Activated CD4-positive, alpha-beta T cell treated with anti-CD3 and anti-CD28 coated beads, Interleukin-10, Interleukin-2, amounts not matched to agents 100 ng/mL and 50 ng/mL, durations not matched to agents 16 hours and 8 hours (primary cell): Measurements from ENCODE around the gene RYK.
"Not testable (repeated sequence)": the region's sequence is repeated elsewhere in the genome, so short reads cannot be mapped to it uniquely, and the experiment has no call there.

Source experiments
- DNase-seq: peaks from one replicate; pipeline ENCODE4 v3.0.0-alpha.2; 2020

RYK gene

DNA sequence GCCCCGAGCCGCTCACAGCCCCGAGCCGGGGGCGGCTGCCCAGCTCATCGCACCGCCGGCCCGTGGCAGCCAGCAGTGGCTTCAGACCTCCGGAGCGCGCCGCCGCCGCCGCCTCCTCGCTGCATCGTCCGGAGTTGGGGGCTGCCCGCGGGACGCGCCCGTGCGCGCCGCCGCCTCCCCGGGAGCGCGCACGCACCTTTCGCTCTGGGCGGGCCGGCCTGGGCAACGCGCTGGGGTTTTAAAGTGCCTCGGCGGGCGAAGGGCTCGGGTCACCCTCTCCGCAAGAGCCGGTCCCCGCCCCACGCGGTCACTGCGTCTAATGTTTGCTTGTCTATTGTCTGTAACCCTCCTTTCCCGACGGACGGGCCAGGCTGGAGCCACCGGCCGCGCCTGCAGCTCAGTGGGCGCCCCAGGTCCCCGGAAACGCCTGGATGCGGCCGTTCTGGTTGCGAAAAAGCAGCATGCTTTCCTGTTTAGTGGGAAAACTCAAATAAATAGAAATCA is at the start of gene RYK:
TSS of gene RYK (minus strand) at position 143 of the 504 bp plus-strand sequence. CDS start 205 bp downstream, outside the sequence.
- DNase-seq = peak; percentile 83

DNA sequence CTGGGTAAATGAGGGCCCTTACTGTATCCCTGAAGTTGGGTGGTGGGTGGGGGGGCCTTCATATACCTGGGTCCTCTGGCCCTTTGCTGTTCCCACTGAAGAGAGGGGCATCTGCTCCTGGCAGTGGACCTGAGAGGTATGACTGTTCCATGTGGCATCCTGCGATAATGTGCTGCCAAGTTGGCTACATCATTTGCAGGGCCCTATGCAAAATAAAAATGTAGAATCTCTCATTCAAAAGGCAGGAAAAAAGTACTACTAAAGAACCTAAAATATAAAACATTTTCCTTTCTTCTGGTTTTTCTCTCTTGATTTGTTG is 49.2 kb upstream of the RYK start:
- no peak for DNase-seq

GRCh38 chr3:134299185-134299887 is 48.7 kb upstream of the RYK start:
- no peak for DNase-seq

DNA sequence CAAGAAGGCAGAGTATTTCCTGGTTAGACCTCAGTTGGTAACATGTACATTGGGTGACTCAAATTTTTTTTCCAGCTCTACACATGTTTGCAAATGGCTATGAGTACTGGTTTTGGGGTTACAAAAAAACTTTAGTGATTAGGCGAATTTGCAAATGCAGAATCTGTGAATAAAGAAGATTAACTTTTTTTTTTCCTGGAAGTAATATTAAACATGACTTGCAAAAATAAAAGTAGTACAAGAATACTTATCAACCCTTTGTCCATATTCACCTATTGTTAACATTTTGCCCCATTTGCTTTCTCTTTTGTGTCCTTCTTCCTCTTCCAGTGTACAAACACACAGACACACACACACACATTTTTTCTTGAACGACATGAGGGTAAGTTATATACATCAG is 47.6 kb upstream of the RYK start:
- DNase-seq = no peak

GRCh38 chr3:134296616-134297015 is 46.0 kb upstream of the RYK start:
- DNase-seq = no peak

DNA sequence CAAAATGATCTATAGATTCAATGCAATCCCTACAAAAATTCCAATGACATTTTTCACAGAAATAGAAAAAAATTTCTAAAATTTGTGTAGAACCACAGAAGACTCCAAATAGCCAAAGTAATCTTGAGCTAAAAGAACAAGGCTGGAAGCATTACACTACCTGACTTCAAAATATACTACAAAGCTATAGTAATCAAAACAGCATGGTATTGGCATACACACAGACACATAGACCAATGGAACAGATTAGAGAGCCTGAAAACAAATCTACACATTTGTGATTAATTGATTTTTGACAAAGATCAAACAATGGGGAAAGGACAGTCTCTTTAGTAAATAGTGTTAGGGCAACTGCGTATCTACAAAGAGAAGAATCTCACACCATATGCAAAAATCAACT is 45.3 kb upstream of the RYK start:
- DNase-seq = no peak

- DNase-seq = peak; percentile 92
Measured at GRCh38 chr3:134294302-134295280, 43.9 kb upstream of the RYK start.

GRCh38 chr3:134291319-134292254 is 40.9 kb upstream of the RYK start:
- no peak for DNase-seq

- no peak for DNase-seq
Measured at GRCh38 chr3:134287512-134287911, 36.9 kb upstream of the RYK start.

DNA sequence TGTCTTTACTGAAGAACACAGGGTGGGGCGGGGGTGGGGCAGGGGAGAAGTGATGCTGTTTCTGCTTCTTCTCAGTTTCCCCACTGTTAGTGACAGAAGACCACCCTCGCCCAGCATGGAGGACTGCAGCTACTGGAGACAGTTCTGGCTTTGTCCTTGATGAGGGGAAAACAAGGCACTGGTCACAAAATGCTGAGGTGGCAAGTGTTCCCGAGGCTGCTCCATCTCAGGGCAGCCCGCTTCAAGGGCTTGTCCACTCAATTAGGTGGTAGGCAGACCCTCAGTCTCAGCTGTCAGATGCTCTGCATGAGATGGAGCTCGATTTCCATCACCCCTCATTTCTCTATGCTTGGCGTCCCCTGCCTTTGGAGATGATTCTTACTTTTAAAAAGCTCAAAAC is 33.8 kb upstream of the RYK start:
- DNase-seq = no peak

DNA sequence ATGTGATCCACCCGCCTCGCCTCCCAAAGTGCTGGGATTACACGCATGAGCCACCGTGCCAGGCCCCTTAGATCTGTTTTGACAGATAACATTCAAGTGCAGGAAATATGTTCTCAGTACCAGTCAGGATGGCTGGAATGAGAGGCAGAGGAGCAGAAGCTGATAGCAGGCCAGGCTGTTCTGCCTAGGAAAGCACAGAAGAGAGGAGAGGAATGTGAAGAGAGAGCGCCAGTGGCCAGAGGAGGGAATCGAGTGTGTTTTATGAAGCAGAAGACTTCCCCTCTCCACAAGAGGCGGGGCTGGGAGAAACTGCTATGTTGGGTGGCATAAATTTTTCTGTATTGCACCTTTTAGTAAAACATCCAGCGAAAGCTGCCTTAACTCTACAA is 32.0 kb upstream of the RYK start:
- no peak for DNase-seq

DNA sequence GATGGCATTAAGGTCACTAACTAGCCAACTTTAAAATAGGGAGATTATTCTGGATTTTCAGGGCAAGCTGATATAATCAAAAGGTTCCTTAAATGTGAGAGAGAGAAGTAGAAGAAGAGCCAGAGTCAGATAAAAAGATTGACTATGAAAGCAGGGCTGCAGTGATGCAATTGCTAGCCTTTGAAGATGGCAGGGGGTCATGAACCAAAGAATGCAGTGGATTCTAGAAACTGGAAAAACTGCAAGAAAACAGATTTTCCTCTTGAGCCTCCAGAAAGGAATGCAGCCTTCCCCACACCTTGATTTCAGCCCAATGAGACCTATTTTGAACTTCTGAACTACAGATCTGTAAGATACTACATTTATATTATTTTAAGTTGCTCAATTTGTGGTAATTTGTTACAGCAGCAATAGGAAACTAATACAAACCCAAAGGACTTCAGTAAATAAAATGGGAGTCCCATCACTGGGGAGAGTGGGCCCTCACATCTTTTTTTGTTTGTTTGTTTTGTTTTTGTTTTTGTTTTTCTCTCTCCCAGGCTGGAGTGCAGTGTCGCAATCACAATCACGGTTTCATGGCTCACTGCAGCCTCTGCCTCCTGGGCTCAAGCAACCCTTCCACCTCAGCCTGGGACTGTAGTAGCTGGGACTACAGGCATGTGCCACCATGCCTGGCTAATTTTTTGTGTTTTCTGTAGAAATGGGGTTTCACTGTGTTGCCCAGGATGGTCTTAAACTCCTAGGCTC is 31.4 kb upstream of the RYK start:
- no peak for DNase-seq

DNA sequence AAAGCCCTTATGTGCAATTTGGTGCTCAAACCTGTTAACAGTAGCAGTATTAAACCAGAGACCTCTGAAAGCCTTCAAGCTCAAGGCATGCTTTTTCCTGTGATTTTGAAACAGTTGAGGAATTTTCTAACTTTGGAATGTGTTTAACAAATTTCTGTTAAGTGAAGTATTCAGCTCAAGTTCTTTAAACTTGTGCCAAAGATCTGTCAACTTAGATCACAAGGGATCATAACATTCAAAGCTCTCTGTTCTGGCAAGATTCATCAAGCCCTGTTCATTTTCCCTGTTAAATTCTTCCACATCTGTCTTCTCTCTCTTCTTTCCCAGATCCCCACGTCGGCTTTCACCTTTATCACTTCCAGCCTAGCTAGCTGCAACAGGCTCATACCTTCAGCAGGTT is 28.8 kb upstream of the RYK start:
- no peak for DNase-seq

DNA sequence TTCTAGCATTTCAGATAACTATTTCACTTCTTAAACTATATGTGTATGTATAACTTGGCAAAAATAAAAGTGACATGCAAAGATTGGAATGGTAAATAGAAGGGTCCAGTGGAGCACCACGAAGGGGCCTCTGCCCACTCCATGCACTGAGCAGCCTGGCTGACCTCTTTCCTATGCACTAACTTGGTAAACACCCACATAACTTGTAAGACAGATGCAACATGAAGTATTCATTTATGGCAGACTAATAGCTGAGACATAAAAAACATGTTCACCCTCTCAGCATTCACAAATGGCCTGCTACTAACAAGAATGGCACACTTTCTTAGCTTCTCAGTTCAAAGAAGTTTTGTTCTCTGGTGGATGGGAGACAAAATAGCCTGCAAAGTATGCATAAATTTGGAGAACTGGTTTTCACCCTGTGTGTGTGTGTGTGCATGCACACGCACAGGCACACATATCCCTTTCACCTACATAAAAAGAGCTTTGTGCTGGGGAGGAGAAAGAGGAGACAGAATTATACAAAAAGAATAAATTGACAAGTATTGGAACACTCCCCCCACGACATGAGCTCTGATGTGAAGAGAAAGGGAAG is 26.5 kb upstream of the RYK start:
- DNase-seq = no peak

GRCh38 chr3:134276086-134276485 is 25.4 kb upstream of the RYK start:
- DNase-seq = no peak

GRCh38 chr3:134275110-134275509 is 24.5 kb upstream of the RYK start:
- DNase-seq = not testable (repeated sequence)

- no peak for DNase-seq
Measured at GRCh38 chr3:134274571-134274970, 23.9 kb upstream of the RYK start.

DNA sequence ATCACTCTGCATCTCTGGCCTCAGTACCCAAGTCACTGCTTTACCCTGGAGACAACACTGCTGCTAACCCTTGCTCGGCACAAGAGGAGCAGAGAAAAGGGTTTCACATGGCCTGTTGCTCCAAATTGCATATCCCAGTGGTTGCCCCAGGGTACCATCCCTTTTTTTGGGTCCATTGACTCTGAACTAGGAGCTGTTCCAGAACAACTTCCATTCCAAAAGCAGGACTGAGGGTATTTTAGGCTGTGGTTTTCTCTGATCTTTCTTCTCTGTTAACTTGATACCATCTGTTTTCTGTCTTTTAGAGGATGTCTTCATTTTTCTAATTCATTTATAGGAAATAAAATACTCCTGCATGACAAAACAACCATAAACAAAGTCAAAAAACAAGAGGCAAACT is 17.3 kb upstream of the RYK start:
- DNase-seq = no peak

- no peak for DNase-seq
Measured at GRCh38 chr3:134260987-134261386, 10.3 kb upstream of the RYK start.

- no peak for DNase-seq
Measured at GRCh38 chr3:134258761-134259347, 8.2 kb upstream of the RYK start.

DNA sequence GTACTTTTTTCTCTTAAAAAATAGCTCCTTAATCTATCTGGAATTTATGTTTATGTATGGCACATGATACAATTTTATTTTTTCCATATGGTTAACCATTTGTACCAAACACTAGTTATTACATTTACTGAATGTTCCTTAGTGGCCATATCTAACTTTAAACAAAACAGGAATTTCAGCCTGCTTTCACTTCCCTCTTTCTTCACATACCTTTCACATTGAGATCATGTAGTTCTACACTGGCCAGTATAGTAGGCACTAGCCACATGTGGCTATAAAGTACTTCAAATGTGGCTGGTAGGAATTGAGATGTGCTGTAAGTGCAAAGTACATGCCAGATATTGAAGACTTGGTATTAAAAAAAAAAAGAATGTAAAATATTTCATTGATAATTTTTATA is 4.7 kb upstream of the RYK start:
- no peak for DNase-seq
